WERI-Rb-1 (cell line): ENCODE measurements around the gene MROH2A.

Experiments
- DNase-seq: peaks from one replicate; pipeline ENCODE4 v3.0.0-alpha.2; 2020
- H3K27ac ChIP-seq: fragments of 250-450 bp; sonication (Bioruptor Pico); 2 replicates; pipeline ENCODE4 v1.5.1; 2020; ENCODE audit warnings: mild to moderate bottlenecking, moderate library complexity
- H3K27me3 ChIP-seq: fragments of 250-450 bp; sonication (Bioruptor Pico); 2 replicates; pipeline ENCODE4 v1.5.1; 2021; ENCODE audit warnings: mild to moderate bottlenecking, low read depth, moderate library complexity; ENCODE audit not compliant: insufficient read depth, severe bottlenecking
- H3K36me3 ChIP-seq: fragments of 250-450 bp; sonication (Bioruptor Pico); 2 replicates; pipeline ENCODE4 v1.5.1; 2020; ENCODE audit warnings: mild to moderate bottlenecking, moderate library complexity
- H3K4me3 ChIP-seq: 2 replicates; pipeline ENCODE4 v1.5.1; 2011; ENCODE audit warnings: low read depth, mild to moderate bottlenecking, control low read depth, low read length
- H3K9me3 ChIP-seq: fragments of 250-450 bp; sonication (Bioruptor Pico); 2 replicates; pipeline ENCODE4 v1.5.1; 2021; ENCODE audit warnings: mild to moderate bottlenecking, moderate library complexity; ENCODE audit not compliant: severe bottlenecking
- CTCF ChIP-seq: IDR thresholded peaks from 2 replicates; pipeline ENCODE4 v1.5.1; 2011; ENCODE audit warnings: low read depth, mild to moderate bottlenecking, control low read depth, inconsistent platforms, low read length

Gene MROH2A

DNA sequence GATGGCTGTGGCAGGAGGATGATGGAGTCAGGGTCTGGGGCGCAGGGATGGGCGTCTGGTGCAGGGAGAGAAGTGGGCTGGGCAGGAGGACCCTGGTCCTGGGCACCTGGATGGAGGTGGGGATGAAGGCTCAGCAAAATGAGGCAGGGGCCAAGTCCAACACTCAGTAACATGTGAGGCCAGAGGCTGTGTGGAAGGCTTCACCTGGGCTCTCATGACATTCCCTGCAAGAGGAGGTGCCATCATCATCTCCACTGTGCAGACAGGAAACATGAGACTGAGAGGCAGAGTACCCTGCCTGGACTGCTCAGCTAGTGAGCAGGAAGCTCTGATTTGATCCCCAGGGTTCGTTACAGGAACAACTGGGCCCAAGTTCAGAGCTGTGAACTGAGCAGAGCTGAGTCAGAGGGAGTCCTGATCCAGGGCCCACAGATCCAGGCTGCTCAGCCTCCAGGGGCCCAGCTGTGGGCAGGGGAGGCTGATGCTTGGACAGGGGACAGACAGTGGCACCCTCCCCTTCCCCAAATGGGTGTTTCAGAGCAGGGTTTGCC, 39.3 kb downstream of the MROH2A start:
- no peak for TF ChIP-seq CTCF
- no peaks in the 10 kb centered on the region for H3K27me3 ChIP-seq
- DNase-seq, result no peak
- H3K9me3 ChIP-seq, result no peaks in the 10 kb centered on the region
- H3K27ac ChIP-seq, result no peak overlapping the region
- no peak overlapping the region for H3K4me3 ChIP-seq
- no peaks in the 10 kb centered on the region for H3K36me3 ChIP-seq

GRCh38 chr2:233817995-233818638, 40.0 kb downstream of the MROH2A start:
- Histone ChIP-seq H3K4me3 (no peak overlapping the region), H3K36me3 (no peaks in the 10 kb centered on the region), H3K27ac (no peak overlapping the region), H3K9me3 (no peaks in the 10 kb centered on the region), H3K27me3 (no peaks in the 10 kb centered on the region)
- DNase-seq, result peak; percentile 4
- no peak for TF ChIP-seq CTCF

DNA sequence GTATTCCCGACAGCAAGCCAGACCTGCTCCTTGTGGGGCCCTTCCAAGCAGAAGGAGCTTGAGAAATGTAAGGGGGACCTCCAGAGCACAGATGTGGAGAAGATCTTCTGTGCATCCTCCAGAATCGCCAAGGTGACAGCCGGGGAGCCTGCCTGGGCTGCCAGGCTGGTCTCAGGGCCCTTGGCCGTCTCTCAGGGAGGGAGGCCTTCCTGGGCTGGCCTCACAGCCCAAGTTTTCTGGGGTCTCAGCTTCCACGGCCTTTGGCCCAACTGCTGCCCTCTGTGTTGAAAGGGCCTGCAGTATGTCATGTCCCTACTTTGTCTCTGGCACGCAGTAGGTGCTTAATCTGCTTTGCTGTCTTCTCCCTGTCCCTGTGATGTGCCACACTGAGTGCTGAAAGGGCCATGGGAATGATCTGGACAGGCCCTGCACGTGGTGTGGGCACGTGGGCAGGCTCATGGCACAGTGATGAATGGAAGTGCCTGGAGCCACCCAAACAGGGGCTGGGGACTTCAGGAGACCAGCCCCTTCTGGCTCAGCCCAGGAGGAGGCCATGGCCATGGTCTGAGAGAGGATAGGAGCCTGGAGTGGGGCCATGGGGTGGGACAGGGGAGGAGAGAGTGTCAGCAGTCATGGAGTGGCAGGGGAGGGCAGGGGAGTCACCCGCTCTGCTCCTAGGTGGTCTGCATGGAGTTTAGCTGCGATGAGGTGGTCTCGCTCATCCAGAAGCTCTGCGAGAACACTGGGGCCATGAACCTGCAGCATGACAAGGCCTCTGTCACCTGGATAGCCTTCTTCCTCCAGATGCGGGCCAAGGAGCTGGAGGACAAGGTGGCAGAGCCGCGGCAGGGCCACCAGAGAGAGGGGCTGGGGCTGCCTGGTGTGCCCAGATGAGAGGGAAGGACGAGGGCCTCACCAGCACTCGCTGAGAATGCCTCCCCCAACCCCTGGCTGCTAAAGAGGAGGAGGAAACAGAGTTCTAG, 40.8 kb downstream of the MROH2A start:
- no peaks in the 10 kb centered on the region for H3K9me3 ChIP-seq
- TF ChIP-seq CTCF, result no peak
- H3K4me3 ChIP-seq, result no peak overlapping the region
- DNase-seq, result peak; percentile 2
- H3K36me3 ChIP-seq, result no peaks in the 10 kb centered on the region
- H3K27me3 ChIP-seq, result no peaks in the 10 kb centered on the region
- no peak overlapping the region for H3K27ac ChIP-seq

GRCh38 chr2:233819884-233820773, 42.0 kb downstream of the MROH2A start:
- H3K27ac ChIP-seq, result no peak overlapping the region
- no peak for TF ChIP-seq CTCF
- no peaks in the 10 kb centered on the region for H3K9me3 ChIP-seq
- peak; percentile 1 for DNase-seq
- no peak overlapping the region for H3K4me3 ChIP-seq
- no peaks in the 10 kb centered on the region for H3K36me3 ChIP-seq
- no peaks in the 10 kb centered on the region for H3K27me3 ChIP-seq

DNA sequence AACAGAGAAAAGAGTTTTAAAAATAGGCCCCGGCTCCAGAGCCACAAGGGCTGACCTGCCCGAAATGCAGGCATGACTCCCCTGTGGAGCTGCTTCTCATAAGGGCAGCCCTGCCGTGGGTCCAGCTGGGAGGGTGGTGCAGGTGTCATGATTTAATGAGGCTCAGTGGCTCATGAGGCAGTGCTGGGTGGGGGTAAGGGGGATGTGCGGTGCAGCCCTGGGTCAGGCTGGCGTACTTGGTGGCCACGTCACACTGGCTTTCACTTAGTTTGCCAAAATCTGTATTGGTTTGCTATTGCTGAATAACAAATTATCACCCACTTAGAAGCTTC, 42.6 kb downstream of the MROH2A start:
- DNase-seq, result peak; percentile 5
- no peaks in the 10 kb centered on the region for H3K36me3 ChIP-seq

More for the DNA sequence above, 42.6 kb downstream of the MROH2A start:
- no peak overlapping the region for H3K27ac ChIP-seq
- no peak for TF ChIP-seq CTCF
- no peaks in the 10 kb centered on the region for H3K27me3 ChIP-seq
- H3K4me3 ChIP-seq, result no peak overlapping the region
- H3K9me3 ChIP-seq, result no peaks in the 10 kb centered on the region
